WTC11 (cell line): ENCODE measurements around the gene MRPL14. TPM values are rescaled to one million over a fixed set of nuclear protein-coding genes. Genes with fewer than 3 reads are reported as not detected.

Source experiments
- ATAC-seq: fragments of 200-7000 bp; cut with Tn5 transposase; 2 replicates; pipeline ENCODE4 v1.10.0; 2021; ENCODE audit warnings: mild to moderate bottlenecking, moderate library complexity
- CTCF ChIA-PET: fragments of 300-600 bp; sonication (Branson Sonifier 250); formaldehyde crosslinking; loops from one replicate; lab custom pipeline; 2021; ENCODE audit warnings: antibody characterized with exemption; lab: Charles Lee
- POLR2A ChIA-PET: fragments of 350-600 bp; sonication (Branson Sonifier 250); formaldehyde crosslinking; loops from one replicate; lab custom pipeline; 2021; ENCODE audit warnings: antibody characterized with exemption; lab: Charles Lee
- DNase-seq: peaks from one replicate; pipeline ENCODE4 v3.0.0; 2021; ENCODE audit warnings: low spot score
- H3K27ac Mint-ChIP-seq: 2 replicates; pipeline ENCODE4 v1.8.0; 2021; ENCODE audit warnings: mixed read lengths
- H3K27me3 Mint-ChIP-seq: 2 replicates; pipeline ENCODE4 v1.8.0; 2021; ENCODE audit warnings: low read depth, mild to moderate bottlenecking, moderate library complexity, mixed read lengths
- H3K36me3 Mint-ChIP-seq: 2 replicates; pipeline ENCODE4 v1.8.0; 2021; ENCODE audit warnings: mixed read lengths
- H3K4me1 Mint-ChIP-seq: 2 replicates; pipeline ENCODE4 v1.8.0; 2022; ENCODE audit warnings: mixed read lengths
- H3K4me3 Mint-ChIP-seq: 2 replicates; pipeline ENCODE4 v1.8.0; 2021; ENCODE audit warnings: mild to moderate bottlenecking, moderate library complexity, mixed read lengths
- H3K9me3 Mint-ChIP-seq: 2 replicates; pipeline ENCODE4 v1.8.0; 2021; ENCODE audit warnings: mixed read lengths
- CREM ChIP-seq: sonication (generic); formaldehyde crosslinking; IDR thresholded peaks from 2 replicates; pipeline ENCODE4 v1.8.1; 2022; ENCODE audit warnings: mild to moderate bottlenecking, missing genetic modification reagents, moderate library complexity
- FOXP1 ChIP-seq: sonication (generic); formaldehyde crosslinking; IDR thresholded peaks from 2 replicates; pipeline ENCODE4 v1.8.0; 2022; ENCODE audit warnings: missing genetic modification reagents, mild to moderate bottlenecking, moderate library complexity, borderline replicate concordance
- HMGA2 ChIP-seq: fragments of 250-450 bp; sonication (Bioruptor Pico); IDR thresholded peaks from 2 replicates; pipeline ENCODE4 v1.4.0; 2021; ENCODE audit warnings: mild to moderate bottlenecking, moderate library complexity
- JUN ChIP-seq: sonication (generic); formaldehyde crosslinking; IDR thresholded peaks from 2 replicates; pipeline ENCODE4 v1.8.0; 2023; ENCODE audit warnings: mild to moderate bottlenecking, missing genetic modification reagents
- NR1H2 ChIP-seq: sonication (generic); formaldehyde crosslinking; IDR thresholded peaks from 2 replicates; pipeline ENCODE4 v1.9.0; 2021; ENCODE audit warnings: mild to moderate bottlenecking, moderate library complexity, missing genetic modification reagents
- SMAD3 ChIP-seq: sonication (generic); formaldehyde crosslinking; IDR thresholded peaks from 2 replicates; pipeline ENCODE4 v1.8.0; 2022; ENCODE audit warnings: missing genetic modification reagents, mild to moderate bottlenecking, borderline replicate concordance
- SMAD4 ChIP-seq: sonication (generic); formaldehyde crosslinking; IDR thresholded peaks from 2 replicates; pipeline ENCODE4 v1.8.0; 2022; ENCODE audit warnings: mild to moderate bottlenecking, missing genetic modification reagents
- TP53 ChIP-seq: sonication (generic); formaldehyde crosslinking; IDR thresholded peaks from 2 replicates; pipeline ENCODE4 v1.8.1; 2023; ENCODE audit warnings: mild to moderate bottlenecking, missing genetic modification reagents
- total RNA-seq: library from RNA; stranded (reverse); gene quantifications from 3 replicates; pipeline ENCODE4 v1.2.3, GENCODE V29; 2021
- TF ChIP-seq, protein P1 (sequence below): sonication (generic); formaldehyde crosslinking; IDR thresholded peaks from 2 replicates; pipeline ENCODE4 v1.8.0; 2022; ENCODE audit warnings: missing genetic modification reagents
- TF ChIP-seq, protein P2 (sequence below): sonication (generic); formaldehyde crosslinking; IDR thresholded peaks from 2 replicates; pipeline ENCODE4 v1.8.1; 2023; ENCODE audit warnings: mild to moderate bottlenecking, missing genetic modification reagents
- TF ChIP-seq, protein P3 (sequence below): sonication (generic); formaldehyde crosslinking; IDR thresholded peaks from 2 replicates; pipeline ENCODE4 v1.8.0; 2023; ENCODE audit warnings: mild to moderate bottlenecking, missing genetic modification reagents
- TF ChIP-seq, protein P4 (sequence below): sonication (generic); formaldehyde crosslinking; IDR thresholded peaks from 2 replicates; pipeline ENCODE4 v1.8.0; 2022; ENCODE audit warnings: mild to moderate bottlenecking, missing genetic modification reagents
- TF ChIP-seq, protein P5 (sequence below): fragments of 250-450 bp; sonication (Bioruptor Pico); IDR thresholded peaks from 2 replicates; pipeline ENCODE4 v1.9.0; 2021; ENCODE audit warnings: mild to moderate bottlenecking, borderline replicate concordance
- TF ChIP-seq, protein P6 (sequence below): sonication (generic); formaldehyde crosslinking; conservative IDR thresholded peaks from 2 replicates; pipeline ENCODE4 v1.8.1; 2022; ENCODE audit warnings: mild to moderate bottlenecking, missing genetic modification reagents
- TF ChIP-seq, protein P7 (sequence below): sonication (generic); formaldehyde crosslinking; IDR thresholded peaks from 2 replicates; pipeline ENCODE4 v1.8.1; 2022; ENCODE audit warnings: mild to moderate bottlenecking, moderate library complexity, missing genetic modification reagents

Gene MRPL14
- total RNA-seq, 1 experiment from 2014 or later: 74.2 TPM

DNA sequence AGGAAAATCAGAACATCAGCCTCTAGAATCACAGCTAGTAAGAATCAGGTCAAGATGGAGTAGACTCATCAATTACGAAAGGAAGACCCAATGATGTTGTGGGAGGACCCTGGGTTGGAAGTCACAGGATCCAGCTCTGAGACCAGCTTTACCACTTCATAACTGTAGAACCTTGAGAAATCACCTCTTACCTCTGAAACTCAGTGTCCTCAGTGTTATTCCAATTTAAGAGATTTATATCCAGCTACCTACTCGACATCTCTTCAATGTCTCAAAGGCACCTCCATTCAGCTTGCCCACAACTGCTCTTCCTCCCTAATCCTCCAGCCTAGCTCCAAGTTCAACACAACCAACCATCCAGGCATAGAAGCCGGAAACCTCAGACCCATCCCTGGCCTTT lies 16.3 kb downstream of the MRPL14 start (continued):
- TF ChIP-seq, protein P1, sequence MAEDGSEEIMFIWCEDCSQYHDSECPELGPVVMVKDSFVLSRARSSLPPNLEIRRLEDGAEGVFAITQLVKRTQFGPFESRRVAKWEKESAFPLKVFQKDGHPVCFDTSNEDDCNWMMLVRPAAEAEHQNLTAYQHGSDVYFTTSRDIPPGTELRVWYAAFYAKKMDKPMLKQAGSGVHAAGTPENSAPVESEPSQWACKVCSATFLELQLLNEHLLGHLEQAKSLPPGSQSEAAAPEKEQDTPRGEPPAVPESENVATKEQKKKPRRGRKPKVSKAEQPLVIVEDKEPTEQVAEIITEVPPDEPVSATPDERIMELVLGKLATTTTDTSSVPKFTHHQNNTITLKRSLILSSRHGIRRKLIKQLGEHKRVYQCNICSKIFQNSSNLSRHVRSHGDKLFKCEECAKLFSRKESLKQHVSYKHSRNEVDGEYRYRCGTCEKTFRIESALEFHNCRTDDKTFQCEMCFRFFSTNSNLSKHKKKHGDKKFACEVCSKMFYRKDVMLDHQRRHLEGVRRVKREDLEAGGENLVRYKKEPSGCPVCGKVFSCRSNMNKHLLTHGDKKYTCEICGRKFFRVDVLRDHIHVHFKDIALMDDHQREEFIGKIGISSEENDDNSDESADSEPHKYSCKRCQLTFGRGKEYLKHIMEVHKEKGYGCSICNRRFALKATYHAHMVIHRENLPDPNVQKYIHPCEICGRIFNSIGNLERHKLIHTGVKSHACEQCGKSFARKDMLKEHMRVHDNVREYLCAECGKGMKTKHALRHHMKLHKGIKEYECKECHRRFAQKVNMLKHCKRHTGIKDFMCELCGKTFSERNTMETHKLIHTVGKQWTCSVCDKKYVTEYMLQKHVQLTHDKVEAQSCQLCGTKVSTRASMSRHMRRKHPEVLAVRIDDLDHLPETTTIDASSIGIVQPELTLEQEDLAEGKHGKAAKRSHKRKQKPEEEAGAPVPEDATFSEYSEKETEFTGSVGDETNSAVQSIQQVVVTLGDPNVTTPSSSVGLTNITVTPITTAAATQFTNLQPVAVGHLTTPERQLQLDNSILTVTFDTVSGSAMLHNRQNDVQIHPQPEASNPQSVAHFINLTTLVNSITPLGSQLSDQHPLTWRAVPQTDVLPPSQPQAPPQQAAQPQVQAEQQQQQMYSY: no peak
- no peak for TF ChIP-seq SMAD3 (CRISPR knock-in tag)
- TF ChIP-seq, protein P2, sequence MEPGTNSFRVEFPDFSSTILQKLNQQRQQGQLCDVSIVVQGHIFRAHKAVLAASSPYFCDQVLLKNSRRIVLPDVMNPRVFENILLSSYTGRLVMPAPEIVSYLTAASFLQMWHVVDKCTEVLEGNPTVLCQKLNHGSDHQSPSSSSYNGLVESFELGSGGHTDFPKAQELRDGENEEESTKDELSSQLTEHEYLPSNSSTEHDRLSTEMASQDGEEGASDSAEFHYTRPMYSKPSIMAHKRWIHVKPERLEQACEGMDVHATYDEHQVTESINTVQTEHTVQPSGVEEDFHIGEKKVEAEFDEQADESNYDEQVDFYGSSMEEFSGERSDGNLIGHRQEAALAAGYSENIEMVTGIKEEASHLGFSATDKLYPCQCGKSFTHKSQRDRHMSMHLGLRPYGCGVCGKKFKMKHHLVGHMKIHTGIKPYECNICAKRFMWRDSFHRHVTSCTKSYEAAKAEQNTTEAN (CRISPR knock-in tag): no peak
- TF ChIP-seq, protein P3, sequence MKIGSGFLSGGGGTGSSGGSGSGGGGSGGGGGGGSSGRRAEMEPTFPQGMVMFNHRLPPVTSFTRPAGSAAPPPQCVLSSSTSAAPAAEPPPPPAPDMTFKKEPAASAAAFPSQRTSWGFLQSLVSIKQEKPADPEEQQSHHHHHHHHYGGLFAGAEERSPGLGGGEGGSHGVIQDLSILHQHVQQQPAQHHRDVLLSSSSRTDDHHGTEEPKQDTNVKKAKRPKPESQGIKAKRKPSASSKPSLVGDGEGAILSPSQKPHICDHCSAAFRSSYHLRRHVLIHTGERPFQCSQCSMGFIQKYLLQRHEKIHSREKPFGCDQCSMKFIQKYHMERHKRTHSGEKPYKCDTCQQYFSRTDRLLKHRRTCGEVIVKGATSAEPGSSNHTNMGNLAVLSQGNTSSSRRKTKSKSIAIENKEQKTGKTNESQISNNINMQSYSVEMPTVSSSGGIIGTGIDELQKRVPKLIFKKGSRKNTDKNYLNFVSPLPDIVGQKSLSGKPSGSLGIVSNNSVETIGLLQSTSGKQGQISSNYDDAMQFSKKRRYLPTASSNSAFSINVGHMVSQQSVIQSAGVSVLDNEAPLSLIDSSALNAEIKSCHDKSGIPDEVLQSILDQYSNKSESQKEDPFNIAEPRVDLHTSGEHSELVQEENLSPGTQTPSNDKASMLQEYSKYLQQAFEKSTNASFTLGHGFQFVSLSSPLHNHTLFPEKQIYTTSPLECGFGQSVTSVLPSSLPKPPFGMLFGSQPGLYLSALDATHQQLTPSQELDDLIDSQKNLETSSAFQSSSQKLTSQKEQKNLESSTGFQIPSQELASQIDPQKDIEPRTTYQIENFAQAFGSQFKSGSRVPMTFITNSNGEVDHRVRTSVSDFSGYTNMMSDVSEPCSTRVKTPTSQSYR (CRISPR knock-in tag): no peak
- no peak for TF ChIP-seq JUN (CRISPR knock-in tag)
- TF ChIP-seq FOXP1 (CRISPR knock-in tag): no peak

DNA sequence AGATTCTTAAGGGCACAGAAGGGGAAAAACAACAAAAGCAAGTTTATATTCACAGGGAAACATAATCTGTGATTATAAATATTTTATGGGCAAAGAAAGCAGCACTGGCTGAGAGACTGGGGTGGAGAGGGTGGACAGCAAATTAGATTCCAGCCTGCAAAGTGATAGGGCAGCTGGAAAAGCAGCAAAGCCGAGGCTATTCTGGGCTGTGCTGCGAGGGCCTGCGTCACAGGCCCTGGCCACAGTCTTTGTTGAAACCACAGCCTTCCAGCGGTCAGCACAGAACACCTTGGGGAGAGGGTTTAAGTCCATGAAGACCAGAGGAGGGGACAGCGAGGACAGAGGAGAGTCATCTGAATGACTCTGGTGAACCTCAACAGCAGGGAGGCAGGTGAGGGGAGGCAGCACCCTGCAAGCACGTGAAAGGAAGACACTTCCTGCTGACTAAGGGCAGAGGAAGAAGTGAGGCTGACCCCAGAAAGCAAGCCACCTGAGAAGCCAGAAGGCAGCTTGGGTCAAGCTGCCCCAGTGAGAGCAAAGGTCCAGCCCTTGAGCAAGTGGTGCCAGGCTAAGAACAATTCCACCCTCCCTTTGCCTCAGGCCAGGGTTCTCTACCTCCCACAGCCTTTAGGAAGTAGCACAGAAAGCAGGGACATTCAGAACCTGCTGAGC lies 17.1 kb downstream of the MRPL14 start:
- no peak for DNase-seq
- POLR2A ChIA-PET: interaction anchor here (0.6 kb wide), 1 partner anchor 146 kb away, joined by 4 read pairs; no protein-coding TSS in a partner anchor

DNA sequence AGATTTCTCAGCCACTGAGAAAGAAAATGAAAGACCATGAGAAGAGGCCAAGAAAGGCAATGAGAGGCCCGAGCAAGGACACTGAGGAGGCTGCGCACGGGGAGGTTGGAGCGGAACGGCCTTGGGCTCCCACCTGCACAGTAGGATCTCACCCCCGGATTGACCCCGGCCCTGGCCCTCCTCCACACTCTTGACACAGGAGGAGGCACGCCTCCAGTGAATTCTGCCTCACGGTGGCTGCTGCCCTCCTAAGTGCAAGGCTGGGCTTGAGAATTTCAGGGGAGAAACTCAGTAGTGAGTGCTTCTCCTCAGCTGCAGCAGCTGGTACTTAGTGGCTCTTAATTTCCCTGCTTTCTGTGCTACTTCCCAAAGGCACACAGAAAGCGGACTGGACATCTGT lies 18.0 kb downstream of the MRPL14 start:
- H3K4me1 Mint-ChIP-seq: no peaks in the 10 kb centered on the region
- ChIA-PET POLR2A (interaction anchor here (0.6 kb wide), 1 partner anchor 137 kb away, joined by 3 read pairs; the partner anchor contains the start of gene HSP90AB1), CTCF (no interaction called here)
- H3K9me3 Mint-ChIP-seq: no peaks in the 10 kb centered on the region
- no peak overlapping the region for H3K4me3 Mint-ChIP-seq
- no peak overlapping the region for H3K27ac Mint-ChIP-seq
- H3K36me3 Mint-ChIP-seq: peaks cover 78% of the 10 kb centered on the region
- DNase-seq: no peak
- H3K27me3 Mint-ChIP-seq: no peaks in the 10 kb centered on the region
- ATAC-seq: no peak
- TF ChIP-seq TP53 (no peak), CREM (no peak), HMGA2 (CRISPR knock-in tag) (no peak), NR1H2 (CRISPR knock-in tag) (no peak), SMAD4 (CRISPR knock-in tag) (no peak)
- TF ChIP-seq, protein P4, sequence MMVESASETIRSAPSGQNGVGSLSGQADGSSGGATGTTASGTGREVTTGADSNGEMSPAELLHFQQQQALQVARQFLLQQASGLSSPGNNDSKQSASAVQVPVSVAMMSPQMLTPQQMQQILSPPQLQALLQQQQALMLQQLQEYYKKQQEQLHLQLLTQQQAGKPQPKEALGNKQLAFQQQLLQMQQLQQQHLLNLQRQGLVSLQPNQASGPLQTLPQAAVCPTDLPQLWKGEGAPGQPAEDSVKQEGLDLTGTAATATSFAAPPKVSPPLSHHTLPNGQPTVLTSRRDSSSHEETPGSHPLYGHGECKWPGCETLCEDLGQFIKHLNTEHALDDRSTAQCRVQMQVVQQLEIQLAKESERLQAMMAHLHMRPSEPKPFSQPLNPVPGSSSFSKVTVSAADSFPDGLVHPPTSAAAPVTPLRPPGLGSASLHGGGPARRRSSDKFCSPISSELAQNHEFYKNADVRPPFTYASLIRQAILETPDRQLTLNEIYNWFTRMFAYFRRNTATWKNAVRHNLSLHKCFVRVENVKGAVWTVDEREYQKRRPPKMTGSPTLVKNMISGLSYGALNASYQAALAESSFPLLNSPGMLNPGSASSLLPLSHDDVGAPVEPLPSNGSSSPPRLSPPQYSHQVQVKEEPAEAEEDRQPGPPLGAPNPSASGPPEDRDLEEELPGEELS (CRISPR knock-in tag): no peak
- TF ChIP-seq, protein P5, sequence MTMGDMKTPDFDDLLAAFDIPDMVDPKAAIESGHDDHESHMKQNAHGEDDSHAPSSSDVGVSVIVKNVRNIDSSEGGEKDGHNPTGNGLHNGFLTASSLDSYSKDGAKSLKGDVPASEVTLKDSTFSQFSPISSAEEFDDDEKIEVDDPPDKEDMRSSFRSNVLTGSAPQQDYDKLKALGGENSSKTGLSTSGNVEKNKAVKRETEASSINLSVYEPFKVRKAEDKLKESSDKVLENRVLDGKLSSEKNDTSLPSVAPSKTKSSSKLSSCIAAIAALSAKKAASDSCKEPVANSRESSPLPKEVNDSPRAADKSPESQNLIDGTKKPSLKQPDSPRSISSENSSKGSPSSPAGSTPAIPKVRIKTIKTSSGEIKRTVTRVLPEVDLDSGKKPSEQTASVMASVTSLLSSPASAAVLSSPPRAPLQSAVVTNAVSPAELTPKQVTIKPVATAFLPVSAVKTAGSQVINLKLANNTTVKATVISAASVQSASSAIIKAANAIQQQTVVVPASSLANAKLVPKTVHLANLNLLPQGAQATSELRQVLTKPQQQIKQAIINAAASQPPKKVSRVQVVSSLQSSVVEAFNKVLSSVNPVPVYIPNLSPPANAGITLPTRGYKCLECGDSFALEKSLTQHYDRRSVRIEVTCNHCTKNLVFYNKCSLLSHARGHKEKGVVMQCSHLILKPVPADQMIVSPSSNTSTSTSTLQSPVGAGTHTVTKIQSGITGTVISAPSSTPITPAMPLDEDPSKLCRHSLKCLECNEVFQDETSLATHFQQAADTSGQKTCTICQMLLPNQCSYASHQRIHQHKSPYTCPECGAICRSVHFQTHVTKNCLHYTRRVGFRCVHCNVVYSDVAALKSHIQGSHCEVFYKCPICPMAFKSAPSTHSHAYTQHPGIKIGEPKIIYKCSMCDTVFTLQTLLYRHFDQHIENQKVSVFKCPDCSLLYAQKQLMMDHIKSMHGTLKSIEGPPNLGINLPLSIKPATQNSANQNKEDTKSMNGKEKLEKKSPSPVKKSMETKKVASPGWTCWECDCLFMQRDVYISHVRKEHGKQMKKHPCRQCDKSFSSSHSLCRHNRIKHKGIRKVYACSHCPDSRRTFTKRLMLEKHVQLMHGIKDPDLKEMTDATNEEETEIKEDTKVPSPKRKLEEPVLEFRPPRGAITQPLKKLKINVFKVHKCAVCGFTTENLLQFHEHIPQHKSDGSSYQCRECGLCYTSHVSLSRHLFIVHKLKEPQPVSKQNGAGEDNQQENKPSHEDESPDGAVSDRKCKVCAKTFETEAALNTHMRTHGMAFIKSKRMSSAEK (CRISPR knock-in tag): no peak
- TF ChIP-seq, protein P6, sequence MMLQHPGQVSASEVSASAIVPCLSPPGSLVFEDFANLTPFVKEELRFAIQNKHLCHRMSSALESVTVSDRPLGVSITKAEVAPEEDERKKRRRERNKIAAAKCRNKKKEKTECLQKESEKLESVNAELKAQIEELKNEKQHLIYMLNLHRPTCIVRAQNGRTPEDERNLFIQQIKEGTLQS (CRISPR knock-in tag): no peak

More for the DNA sequence above, 17.1 kb downstream of the MRPL14 start:
- no peak for ATAC-seq
- Mint-ChIP-seq H3K27ac (peak overlapping the region; percentile 81; the same call in 1 of the 2 replicates), H3K36me3 (peaks cover 72% of the 10 kb centered on the region), H3K9me3 (no peaks in the 10 kb centered on the region), H3K27me3 (no peaks in the 10 kb centered on the region), H3K4me1 (no peaks in the 10 kb centered on the region), H3K4me3 (no peak overlapping the region)
- CTCF ChIA-PET: interaction anchor here (1.0 kb wide), 1 partner anchor 14 kb away, joined by 3 read pairs; no protein-coding TSS in a partner anchor
- TF ChIP-seq, protein P7, sequence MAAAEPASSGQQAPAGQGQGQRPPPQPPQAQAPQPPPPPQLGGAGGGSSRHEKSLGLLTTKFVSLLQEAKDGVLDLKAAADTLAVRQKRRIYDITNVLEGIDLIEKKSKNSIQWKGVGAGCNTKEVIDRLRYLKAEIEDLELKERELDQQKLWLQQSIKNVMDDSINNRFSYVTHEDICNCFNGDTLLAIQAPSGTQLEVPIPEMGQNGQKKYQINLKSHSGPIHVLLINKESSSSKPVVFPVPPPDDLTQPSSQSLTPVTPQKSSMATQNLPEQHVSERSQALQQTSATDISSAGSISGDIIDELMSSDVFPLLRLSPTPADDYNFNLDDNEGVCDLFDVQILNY (CRISPR knock-in tag): no peak
- TF ChIP-seq SMAD4 (CRISPR knock-in tag): no peak
